MCF 10A (cell line): ENCODE results near the gene FGGY. TPM values are rescaled to one million over a fixed set of nuclear protein-coding genes. Genes with fewer than 3 reads are reported as not detected.

Experiments
- BruUV-seq: library from RNA; stranded (reverse); fragments of 400-500 nt; replicated peaks from 2 replicates; lab custom pipeline; 2021; lab: Mats Ljungman, UMichigan
- CTCF ChIA-PET: fragments of 300-600 bp; sonication (Branson Sonifier 250); formaldehyde crosslinking; extraction: SDS; loops from one replicate; lab custom pipeline; 2021; ENCODE audit warnings: antibody characterized with exemption, inconsistent platforms; lab: Yijun Ruan, JAX
- POLR2A ChIA-PET: fragments of 300-600, 350-650 bp; sonication (Branson Sonifier 250); formaldehyde crosslinking; extraction: SDS; loops from one replicate; lab custom pipeline; 2020; ENCODE audit warnings: antibody characterized with exemption, inconsistent platforms; lab: Yijun Ruan, JAX
- DNase-seq: peaks from one replicate; pipeline ENCODE4 v3.0.0-alpha.2; 2018; ENCODE audit not compliant: unreplicated experiment
- H3K27ac Mint-ChIP-seq: one replicate; pipeline ENCODE4 v1.8.0; 2022; ENCODE audit warnings: mild to moderate bottlenecking, low read depth, mixed read lengths; ENCODE audit not compliant: unreplicated experiment
- H3K27me3 Mint-ChIP-seq: one replicate; pipeline ENCODE4 v1.8.0; 2022; ENCODE audit warnings: mixed read lengths; ENCODE audit not compliant: insufficient read depth, unreplicated experiment
- H3K36me3 Mint-ChIP-seq: one replicate; pipeline ENCODE4 v1.8.0; 2022; ENCODE audit warnings: mild to moderate bottlenecking, moderate library complexity, mixed read lengths; ENCODE audit not compliant: insufficient read depth, unreplicated experiment
- H3K4me1 Mint-ChIP-seq: one replicate; pipeline ENCODE4 v1.8.0; 2022; ENCODE audit warnings: mixed read lengths; ENCODE audit not compliant: insufficient read depth, unreplicated experiment
- H3K4me3 Mint-ChIP-seq: one replicate; pipeline ENCODE4 v1.8.0; 2022; ENCODE audit warnings: mild to moderate bottlenecking, moderate library complexity, mixed read lengths; ENCODE audit not compliant: unreplicated experiment
- H3K9me3 Mint-ChIP-seq: one replicate; pipeline ENCODE4 v1.8.0; 2022; ENCODE audit warnings: mixed read lengths; ENCODE audit not compliant: unreplicated experiment
- CTCF ChIP-seq: fragments of 200-600 bp; IDR thresholded peaks from one replicate; pipeline ENCODE4 v1.8.0; 2022; ENCODE audit warnings: antibody characterized with exemption, mild to moderate bottlenecking; ENCODE audit not compliant: unreplicated experiment
- intact Hi-C: fragments of 100-400 bp; cut with micrococcal nuclease; formaldehyde crosslinking; loops from 2 replicates; pipeline ENCODE4 v1.14.1; 2022
- total RNA-seq: library from RNA; stranded (reverse); gene quantifications from 2 replicates; pipeline ENCODE4 v1.2.3, GENCODE V29; 2022

The FGGY gene
- total RNA-seq, 1 experiment from 2014 or later: 10.6 TPM

GRCh38 chr1:59258412-59259032 is 38.4 kb upstream of the FGGY start:
- intact Hi-C loops: no loop called here
- BruUV-seq: no TSS peak
- Mint-ChIP-seq H3K9me3 (no peaks in the 10 kb centered on the region), H3K27me3 (no peaks in the 10 kb centered on the region), H3K27ac (no peak overlapping the region), H3K4me3 (no peak overlapping the region), H3K4me1 (no peaks in the 10 kb centered on the region), H3K36me3 (no peaks in the 10 kb centered on the region)
- DNase-seq: no peak
- POLR2A ChIA-PET: interaction anchor here (0.5 kb wide), 1 partner anchor 121 kb away, joined by 4 read pairs; no protein-coding TSS in a partner anchor
- no peak for TF ChIP-seq CTCF
- CTCF ChIA-PET: interaction anchor here (0.8 kb wide), 1 partner anchor 29 kb away, joined by 6 read pairs; no protein-coding TSS in a partner anchor

GRCh38 chr1:59261537-59261936 is 35.4 kb upstream of the FGGY start:
- no peaks in the 10 kb centered on the region for H3K9me3 Mint-ChIP-seq
- TF ChIP-seq CTCF: no peak
- H3K4me3 Mint-ChIP-seq: no peak overlapping the region
- ChIA-PET CTCF (no interaction called here), POLR2A (no interaction called here)
- no peaks in the 10 kb centered on the region for H3K4me1 Mint-ChIP-seq
- no TSS peak for BruUV-seq
- no peaks in the 10 kb centered on the region for H3K36me3 Mint-ChIP-seq
- intact Hi-C loops: no loop called here
- DNase-seq: no peak
- H3K27me3 Mint-ChIP-seq: no peaks in the 10 kb centered on the region
- no peak overlapping the region for H3K27ac Mint-ChIP-seq

- Mint-ChIP-seq H3K27ac (no peak overlapping the region), H3K27me3 (no peaks in the 10 kb centered on the region), H3K4me3 (no peak overlapping the region), H3K4me1 (no peaks in the 10 kb centered on the region), H3K9me3 (no peaks in the 10 kb centered on the region), H3K36me3 (no peaks in the 10 kb centered on the region)
- DNase-seq: no peak
- CTCF ChIA-PET: interaction anchor here (0.5 kb wide), 1 partner anchor 456 kb away, joined by 3 read pairs; no protein-coding TSS in a partner anchor
- BruUV-seq: no TSS peak
- intact Hi-C loops: no loop called here
- POLR2A ChIA-PET: no interaction called here
- no peak for TF ChIP-seq CTCF
Observed at GRCh38 chr1:59262631-59263030, 34.3 kb upstream of the FGGY start.

- Mint-ChIP-seq H3K36me3 (no peaks in the 10 kb centered on the region), H3K9me3 (no peaks in the 10 kb centered on the region), H3K4me1 (no peaks in the 10 kb centered on the region), H3K4me3 (no peak overlapping the region), H3K27me3 (no peaks in the 10 kb centered on the region), H3K27ac (no peak overlapping the region)
- DNase-seq: no peak
- intact Hi-C loops: no loop called here
- ChIA-PET CTCF (no interaction called here), POLR2A (no interaction called here)
- BruUV-seq: no TSS peak
- no peak for TF ChIP-seq CTCF
Observed at GRCh38 chr1:59263111-59263510, 33.8 kb upstream of the FGGY start.
